Activated CD4-positive, alpha-beta T cell treated with anti-CD3 and anti-CD28 coated beads, Interleukin-10, Interleukin-2, amounts not matched to agents 100 ng/mL and 50 ng/mL, durations not matched to agents 16 hours and 8 hours (primary cell): ENCODE data around the gene HERPUD2.
"Not testable (repeated sequence)": the region's sequence is repeated elsewhere in the genome, so short reads cannot be mapped to it uniquely, and the experiment has no call there.

Source experiments
- DNase-seq: peaks from one replicate; pipeline ENCODE4 v3.0.0-alpha.2; 2020

HERPUD2 gene

GRCh38 chr7:35712563-35713226 lies 17.8 kb upstream of the HERPUD2 start:
- DNase-seq: no peak

- no peak for DNase-seq
These were observed 12.5 kb upstream of the HERPUD2 start for GRCh38 chr7:35707422-35707821.

GRCh38 chr7:35705932-35706461 lies 11.1 kb upstream of the HERPUD2 start:
- no peak for DNase-seq

GRCh38 chr7:35704261-35704660 lies 9.3 kb upstream of the HERPUD2 start:
- DNase-seq: no peak

GRCh38 chr7:35702541-35702940 lies 7.6 kb upstream of the HERPUD2 start:
- no peak for DNase-seq

GRCh38 chr7:35701287-35701900 lies 6.5 kb upstream of the HERPUD2 start:
- DNase-seq: peak; percentile 66

- DNase-seq: no peak
These were observed 5.9 kb upstream of the HERPUD2 start for GRCh38 chr7:35700865-35701264.

GRCh38 chr7:35700333-35700732 lies 5.4 kb upstream of the HERPUD2 start:
- DNase-seq: peak; percentile 64

- DNase-seq: peak; percentile 62
These were observed 4.9 kb upstream of the HERPUD2 start for GRCh38 chr7:35699796-35700305.

- not testable (repeated sequence) for DNase-seq
These were observed 3.4 kb upstream of the HERPUD2 start for GRCh38 chr7:35698382-35698781.

- DNase-seq: no peak
These were observed 2.7 kb upstream of the HERPUD2 start for GRCh38 chr7:35697414-35698175.

- no peak for DNase-seq
These were observed 1.1 kb upstream of the HERPUD2 start for GRCh38 chr7:35695987-35696386.

- DNase-seq: peak; percentile 58
These were observed 527 bp upstream of the HERPUD2 start for GRCh38 chr7:35695473-35695850.

- DNase-seq: no peak
These were observed 663 bp downstream of the HERPUD2 start for GRCh38 chr7:35694161-35694783.

- peak; percentile 58 for DNase-seq
These were observed 3.1 kb downstream of the HERPUD2 start for GRCh38 chr7:35691827-35692307.

GRCh38 chr7:35691366-35691765 lies 3.6 kb downstream of the HERPUD2 start:
- DNase-seq: peak; percentile 60

GRCh38 chr7:35690614-35691013 lies 4.3 kb downstream of the HERPUD2 start:
- DNase-seq: not testable (repeated sequence)

- DNase-seq: no peak
These were observed 9.2 kb downstream of the HERPUD2 start for GRCh38 chr7:35685781-35686180.

GRCh38 chr7:35681231-35682029 lies 13.5 kb downstream of the HERPUD2 start:
- no peak for DNase-seq

- no peak for DNase-seq
These were observed 14.4 kb downstream of the HERPUD2 start for GRCh38 chr7:35680403-35681013.

- DNase-seq: no peak
These were observed 17.2 kb downstream of the HERPUD2 start for GRCh38 chr7:35677582-35678356.
